Measurements from ENCODE around the gene LLGL2. TPM values are rescaled to one million over a fixed set of nuclear protein-coding genes. Genes with fewer than 3 reads are reported as not detected.

Gene LLGL2
- total and polyA plus RNA-seq, 10 of the 15 experiments (the other 5 are each of a cell fraction or from before 2014, with no cell fraction given): 0.21 to 9.9 (median 4.5) TPM

DNA sequence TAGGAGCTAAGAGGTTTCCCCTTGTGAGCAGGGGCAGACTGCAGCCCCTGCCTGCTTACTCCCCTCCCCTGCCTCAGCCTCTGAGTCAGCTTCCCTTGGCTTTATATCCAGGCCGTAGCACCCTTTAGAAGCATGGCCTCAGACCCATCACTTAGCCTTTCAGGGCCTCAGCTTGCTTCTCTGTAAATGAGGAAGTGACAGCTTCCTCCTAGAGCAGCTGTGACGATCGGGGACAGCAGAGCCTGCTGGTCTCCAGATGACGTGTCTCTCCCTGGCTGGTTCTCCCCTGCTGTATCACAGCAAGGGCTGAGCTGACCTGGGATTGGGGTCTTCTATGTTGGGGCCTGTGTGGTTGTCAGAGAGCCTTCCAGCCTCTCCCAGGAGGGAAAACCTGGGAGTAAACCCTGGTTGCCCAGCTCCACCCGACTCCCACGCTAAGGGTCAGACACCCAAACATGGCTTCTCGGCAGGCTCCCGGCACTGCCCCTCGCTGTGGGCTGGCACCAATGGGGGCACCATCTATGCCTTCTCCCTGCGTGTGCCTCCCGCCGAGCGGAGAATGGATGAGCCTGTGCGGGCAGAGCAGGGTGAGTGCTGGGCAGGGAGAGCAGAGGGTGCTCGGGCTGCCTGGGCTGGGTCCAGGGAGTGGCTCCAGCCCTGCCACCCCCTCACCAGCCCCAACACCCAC, 45.8 kb downstream of the LLGL2 start (continued):
- TF ChIP-seq ASH2L (IDR thresholded peaks at IDR 0.05; ENCODE audit: borderline replicate concordance, low read depth): no peak
- peak; percentile 82 for TF ChIP-seq RFX5 (IDR thresholded peaks at IDR 0.05; ENCODE audit: low read depth, low read length)
- no peak for TF ChIP-seq BCL11A (IDR thresholded peaks at IDR 0.05; ENCODE audit: low read depth, low read length)
- TF ChIP-seq WRNIP1 (IDR thresholded peaks at IDR 0.05; ENCODE audit: borderline replicate concordance, low read depth, low read length): no peak
- TF ChIP-seq IKZF2 (IDR thresholded peaks at IDR 0.05): peak; percentile 24 to 48; a peak in 2 of 4 replicates
- TF ChIP-seq PAX5 (IDR thresholded peaks at IDR 0.05; ENCODE audit: borderline replicate concordance, low read depth, low read length): peak; percentile 64; the same call in 1 of the 2 replicates
- peak; percentile 57; the same call in 1 of the 2 replicates for TF ChIP-seq TCF3 (IDR thresholded peaks at IDR 0.05; ENCODE audit: borderline replicate concordance, insufficient read depth, low read depth, low read length)
- TF ChIP-seq, protein P1, sequence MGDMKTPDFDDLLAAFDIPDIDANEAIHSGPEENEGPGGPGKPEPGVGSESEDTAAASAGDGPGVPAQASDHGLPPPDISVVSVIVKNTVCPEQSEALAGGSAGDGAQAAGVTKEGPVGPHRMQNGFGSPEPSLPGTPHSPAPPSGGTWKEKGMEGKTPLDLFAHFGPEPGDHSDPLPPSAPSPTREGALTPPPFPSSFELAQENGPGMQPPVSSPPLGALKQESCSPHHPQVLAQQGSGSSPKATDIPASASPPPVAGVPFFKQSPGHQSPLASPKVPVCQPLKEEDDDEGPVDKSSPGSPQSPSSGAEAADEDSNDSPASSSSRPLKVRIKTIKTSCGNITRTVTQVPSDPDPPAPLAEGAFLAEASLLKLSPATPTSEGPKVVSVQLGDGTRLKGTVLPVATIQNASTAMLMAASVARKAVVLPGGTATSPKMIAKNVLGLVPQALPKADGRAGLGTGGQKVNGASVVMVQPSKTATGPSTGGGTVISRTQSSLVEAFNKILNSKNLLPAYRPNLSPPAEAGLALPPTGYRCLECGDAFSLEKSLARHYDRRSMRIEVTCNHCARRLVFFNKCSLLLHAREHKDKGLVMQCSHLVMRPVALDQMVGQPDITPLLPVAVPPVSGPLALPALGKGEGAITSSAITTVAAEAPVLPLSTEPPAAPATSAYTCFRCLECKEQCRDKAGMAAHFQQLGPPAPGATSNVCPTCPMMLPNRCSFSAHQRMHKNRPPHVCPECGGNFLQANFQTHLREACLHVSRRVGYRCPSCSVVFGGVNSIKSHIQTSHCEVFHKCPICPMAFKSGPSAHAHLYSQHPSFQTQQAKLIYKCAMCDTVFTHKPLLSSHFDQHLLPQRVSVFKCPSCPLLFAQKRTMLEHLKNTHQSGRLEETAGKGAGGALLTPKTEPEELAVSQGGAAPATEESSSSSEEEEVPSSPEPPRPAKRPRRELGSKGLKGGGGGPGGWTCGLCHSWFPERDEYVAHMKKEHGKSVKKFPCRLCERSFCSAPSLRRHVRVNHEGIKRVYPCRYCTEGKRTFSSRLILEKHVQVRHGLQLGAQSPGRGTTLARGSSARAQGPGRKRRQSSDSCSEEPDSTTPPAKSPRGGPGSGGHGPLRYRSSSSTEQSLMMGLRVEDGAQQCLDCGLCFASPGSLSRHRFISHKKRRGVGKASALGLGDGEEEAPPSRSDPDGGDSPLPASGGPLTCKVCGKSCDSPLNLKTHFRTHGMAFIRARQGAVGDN (IDR thresholded peaks at IDR 0.05): peak; percentile 96
- peak; percentile 35; the same call in 1 of the 2 replicates for TF ChIP-seq TAF1 (IDR thresholded peaks at IDR 0.05; ENCODE audit: borderline replicate concordance, low read depth, low read length)
- no peak for TF ChIP-seq BRCA1 (IDR thresholded peaks at IDR 0.05; ENCODE audit: low read depth, low read length)
- TF ChIP-seq ATF7 (IDR thresholded peaks at IDR 0.05; ENCODE audit: low read depth): peak; percentile 57; the same call in 1 of the 2 replicates
- peak; percentile 87 for TF ChIP-seq CREB1 (IDR thresholded peaks at IDR 0.05; ENCODE audit: low read depth)
- TF ChIP-seq SPI1 (IDR thresholded peaks at IDR 0.05; ENCODE audit: borderline replicate concordance, insufficient read depth, low read depth, low read length): peak; percentile 99
- peak; percentile 80 for TF ChIP-seq TCF12 (IDR thresholded peaks at IDR 0.05; ENCODE audit: low read depth, low read length)
- TF ChIP-seq POLR2AphosphoS5 (IDR thresholded peaks at IDR 0.05; ENCODE audit: low read length): peak; percentile 61; the same call in 1 of the 2 replicates
- TF ChIP-seq, protein P2, sequence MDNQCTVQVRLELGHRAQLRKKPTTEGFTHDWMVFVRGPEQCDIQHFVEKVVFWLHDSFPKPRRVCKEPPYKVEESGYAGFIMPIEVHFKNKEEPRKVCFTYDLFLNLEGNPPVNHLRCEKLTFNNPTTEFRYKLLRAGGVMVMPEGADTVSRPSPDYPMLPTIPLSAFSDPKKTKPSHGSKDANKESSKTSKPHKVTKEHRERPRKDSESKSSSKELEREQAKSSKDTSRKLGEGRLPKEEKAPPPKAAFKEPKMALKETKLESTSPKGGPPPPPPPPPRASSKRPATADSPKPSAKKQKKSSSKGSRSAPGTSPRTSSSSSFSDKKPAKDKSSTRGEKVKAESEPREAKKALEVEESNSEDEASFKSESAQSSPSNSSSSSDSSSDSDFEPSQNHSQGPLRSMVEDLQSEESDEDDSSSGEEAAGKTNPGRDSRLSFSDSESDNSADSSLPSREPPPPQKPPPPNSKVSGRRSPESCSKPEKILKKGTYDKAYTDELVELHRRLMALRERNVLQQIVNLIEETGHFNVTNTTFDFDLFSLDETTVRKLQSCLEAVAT (IDR thresholded peaks at IDR 0.05): peak; percentile 22; the same call in 1 of the 2 replicates
- TF ChIP-seq LARP7 (IDR thresholded peaks at IDR 0.05): peak; percentile 59; the same call in 1 of the 2 replicates
- TF ChIP-seq, protein P3, sequence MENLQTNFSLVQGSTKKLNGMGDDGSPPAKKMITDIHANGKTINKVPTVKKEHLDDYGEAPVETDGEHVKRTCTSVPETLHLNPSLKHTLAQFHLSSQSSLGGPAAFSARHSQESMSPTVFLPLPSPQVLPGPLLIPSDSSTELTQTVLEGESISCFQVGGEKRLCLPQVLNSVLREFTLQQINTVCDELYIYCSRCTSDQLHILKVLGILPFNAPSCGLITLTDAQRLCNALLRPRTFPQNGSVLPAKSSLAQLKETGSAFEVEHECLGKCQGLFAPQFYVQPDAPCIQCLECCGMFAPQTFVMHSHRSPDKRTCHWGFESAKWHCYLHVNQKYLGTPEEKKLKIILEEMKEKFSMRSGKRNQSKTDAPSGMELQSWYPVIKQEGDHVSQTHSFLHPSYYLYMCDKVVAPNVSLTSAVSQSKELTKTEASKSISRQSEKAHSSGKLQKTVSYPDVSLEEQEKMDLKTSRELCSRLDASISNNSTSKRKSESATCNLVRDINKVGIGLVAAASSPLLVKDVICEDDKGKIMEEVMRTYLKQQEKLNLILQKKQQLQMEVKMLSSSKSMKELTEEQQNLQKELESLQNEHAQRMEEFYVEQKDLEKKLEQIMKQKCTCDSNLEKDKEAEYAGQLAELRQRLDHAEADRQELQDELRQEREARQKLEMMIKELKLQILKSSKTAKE (IDR thresholded peaks at IDR 0.05; ENCODE audit: low read depth, poor library complexity, severe bottlenecking): no peak
- peak; percentile 55; the same call in 1 of the 2 replicates for TF ChIP-seq NBN (IDR thresholded peaks at IDR 0.05)
